Sigmoid colon (tissue), 7 donors: ENCODE measurements around the gene PCDHGA2. TPM values are rescaled to one million over a fixed set of nuclear protein-coding genes. Genes with fewer than 3 reads are reported as not detected.
A peak's percentile ranks its signal among the peaks of the same experiment; 100 is the strongest.
"Not testable (repeated sequence)": the region's sequence is repeated elsewhere in the genome, so short reads cannot be mapped to it uniquely, and the experiment has no call there.

Experiments used
- DNase-seq: peaks from one replicate; pipeline ENCODE4 v3.0.0-alpha.2; 2019
- H3K27ac ChIP-seq, 4 donors: fragments of 200-600 bp; sonication (generic); one replicate each; pipeline ENCODE4 v1.5.1; 2016 to 2019; ENCODE audit warnings: mild to moderate bottlenecking in 1 of 4
- H3K27me3 ChIP-seq, 3 donors: fragments of 200-600 bp; sonication (generic); one replicate each; pipeline ENCODE4 v1.5.1; 2019; ENCODE audit warnings: mild to moderate bottlenecking in 1 of 3
- H3K36me3 ChIP-seq, 4 donors: fragments of 200-600 bp; sonication (generic); one replicate each; pipeline ENCODE4 v1.5.1; 2016 to 2019
- H3K4me1 ChIP-seq, 4 donors: fragments of 200-600 bp; sonication (generic); one replicate each; pipeline ENCODE4 v1.5.1; 2017 to 2019
- H3K4me3 ChIP-seq, 4 donors: fragments of 200-600 bp; sonication (generic); one replicate each; pipeline ENCODE4 v1.5.1; 2017 to 2019; ENCODE audit warnings: mild to moderate bottlenecking in 2 of 4, moderate library complexity in 1 of 4
- H3K9me3 ChIP-seq, 4 donors: fragments of 200-600 bp in 3 of 4; sonication (generic) in 3 of 4; one replicate each; pipeline versions ENCODE4 v1.5.1 to v1.6.1; 2013 to 2019
- CTCF ChIP-seq, 4 experiments: fragments of 450-650 bp in 3 of 4; fragments of 200-600 bp in 1 of 4; IDR thresholded peaks; one replicate each; pipeline ENCODE4 v1.5.1; 2016 to 2019; ENCODE audit warnings: antibody characterized with exemption in 4 of 4, mild to moderate bottlenecking in 3 of 4, moderate library complexity in 2 of 4
- EP300 ChIP-seq, 4 donors: sonication (generic); formaldehyde crosslinking; IDR thresholded peaks; one replicate each; pipeline ENCODE4 v1.6.1; 2017; ENCODE audit warnings: antibody characterized with exemption in 4 of 4
- POLR2A ChIP-seq, 2 donors: fragments of 450-650 bp; IDR thresholded peaks; one replicate each; pipeline ENCODE4 v1.6.1; 2016; ENCODE audit warnings: antibody characterized with exemption in 2 of 2, mild to moderate bottlenecking in 2 of 2, moderate library complexity in 2 of 2
- POLR2AphosphoS5 ChIP-seq, 4 donors: sonication (generic); formaldehyde crosslinking; IDR thresholded peaks; one replicate each; pipeline ENCODE4 v1.6.1; 2017; ENCODE audit warnings: antibody characterized with exemption in 4 of 4
- WGBS, 2 donors: extraction: QIAGEN DNeasy Blood & Tissue Kit; methylation state at CpG; one replicate each; pipeline ENCODE4 v1.1.7; 2013; 5-methylcytosine and 5-hydroxymethylcytosine counted together
- intact Hi-C: fragments of 100-400 bp; cut with DNase I; formaldehyde crosslinking; loops from one replicate; pipeline ENCODE4 v1.15.1; 2023
- polyA plus RNA-seq, 3 donors: library from polyadenylated mRNA; stranded (reverse); fragments of 200-250 nt; gene quantifications; one replicate each; pipeline ENCODE4 v1.2.3, GENCODE V29; 2013
- total RNA-seq, 4 donors: library from RNA; depleted of rRNA; stranded (reverse); fragments of >200 nt; gene quantifications; one replicate each; pipeline ENCODE4 v1.1.0, GENCODE V29; 2016
- donor health status: healthy with polysubstance abuse.
- donor health status: Bipolar disorder and iron deficiency.
- donor health status: healthy.

Gene PCDHGA2
- total and polyA plus RNA-seq, 7 donors, result 0.47 to 4.9 (median 3.6) TPM; not detected in 2

GRCh38 chr5:141313711-141314110 is 24.8 kb upstream of the PCDHGA2 start:
- no peak for DNase-seq
- Histone ChIP-seq H3K9me3 (peaks cover 37 to 93% (median 68%) of the 10 kb centered on the region in 4 donors), H3K4me3 (no peak overlapping the region), H3K4me1 (no peaks in the 10 kb centered on the region), H3K27ac (no peak overlapping the region), H3K36me3 (peaks cover 5 to 40% (median 29%) of the 10 kb centered on the region in 4 donors), H3K27me3 (no peaks in the 10 kb centered on the region)
- TF ChIP-seq EP300 (IDR thresholded peaks at IDR 0.05) (no peak), POLR2A (IDR thresholded peaks at IDR 0.05) (no peak), POLR2AphosphoS5 (IDR thresholded peaks at IDR 0.05) (no peak), CTCF (IDR thresholded peaks at IDR 0.05) (no peak)
- intact Hi-C loops, result no loop called here

- H3K27me3 ChIP-seq, intact Hi-C loops, DNase-seq, H3K4me3 ChIP-seq, H3K27ac ChIP-seq: not testable (repeated sequence)
- 85 to 93% methylated on average over 4 of the region's 4 CpGs for WGBS, 2 donors
- Histone ChIP-seq H3K9me3 (peaks cover 46 to 81% (median 65%) of the 10 kb centered on the region in 4 donors), H3K36me3 (peaks cover 13 to 51% (median 41%) of the 10 kb centered on the region in 4 donors), H3K4me1 (peaks cover 0 to 11% (median 0%) of the 10 kb centered on the region in 4 donors)
Measured at GRCh38 chr5:141316963-141317362, 21.6 kb upstream of the PCDHGA2 start.

GRCh38 chr5:141319202-141319601 is 19.4 kb upstream of the PCDHGA2 start:
- Histone ChIP-seq H3K4me3 (peak overlapping the region in 1 of 4 donors; percentile 75), H3K4me1 (peaks cover 0 to 11% (median 0%) of the 10 kb centered on the region in 4 donors), H3K36me3 (peaks cover 13 to 47% (median 37%) of the 10 kb centered on the region in 4 donors), H3K27ac (no peak overlapping the region), H3K9me3 (peaks cover 37 to 61% (median 50%) of the 10 kb centered on the region in 4 donors), H3K27me3 (no peaks in the 10 kb centered on the region)
- WGBS, 2 donors, result 97 to 98% methylated on average over 6 of the region's 6 CpGs
- DNase-seq, result no peak
- TF ChIP-seq EP300 (IDR thresholded peaks at IDR 0.05), result no peak
- no peak for TF ChIP-seq POLR2A (IDR thresholded peaks at IDR 0.05)
- TF ChIP-seq POLR2AphosphoS5 (IDR thresholded peaks at IDR 0.05), result no peak
- no peak for TF ChIP-seq CTCF (IDR thresholded peaks at IDR 0.05)
- intact Hi-C loops, result no loop called here

- 75 to 80% methylated on average over 5 of the region's 5 CpGs for WGBS, 2 donors
- intact Hi-C loops, result loop anchor here (1.0 to 2.0 kb wide), 2 partner anchors 155 to 241 kb away; partner anchors contain the start of gene PCDHGC3
Measured at GRCh38 chr5:141319699-141320098, 18.9 kb upstream of the PCDHGA2 start.

More at GRCh38 chr5:141319699-141320098, 18.9 kb upstream of the PCDHGA2 start:
- Histone ChIP-seq H3K27me3 (no peaks in the 10 kb centered on the region), H3K27ac (peak overlapping the region; percentile 88 to 94 (median 90)), H3K4me1 (peaks cover 0 to 11% (median 0%) of the 10 kb centered on the region in 4 donors), H3K36me3 (peaks cover 13 to 47% (median 37%) of the 10 kb centered on the region in 4 donors), H3K9me3 (peaks cover 37 to 56% (median 49%) of the 10 kb centered on the region in 4 donors), H3K4me3 (peak overlapping the region; percentile 65 to 75 (median 66))
- TF ChIP-seq EP300 (IDR thresholded peaks at IDR 0.05) (no peak), POLR2A (IDR thresholded peaks at IDR 0.05) (no peak), POLR2AphosphoS5 (IDR thresholded peaks at IDR 0.05) (no peak), CTCF (IDR thresholded peaks at IDR 0.05) (no peak)
- no peak for DNase-seq
